IPS-NIHi7 (cell line): ENCODE measurements around the gene STMND1.

Source experiments
- DNase-seq: peaks from one replicate; pipeline ENCODE4 v3.0.0; 2012; ENCODE audit warnings: mixed read lengths; ENCODE audit errors: extremely low spot score

The STMND1 gene

GRCh38 chr6:17161076-17161475 is 59.2 kb downstream of the STMND1 start:
- DNase-seq: no peak

- DNase-seq: no peak
Measured at GRCh38 chr6:17165383-17165782, 63.5 kb downstream of the STMND1 start.

- peak; percentile 85 for DNase-seq
Measured at GRCh38 chr6:17167327-17167979, 65.6 kb downstream of the STMND1 start.

GRCh38 chr6:17169291-17169690 is 67.4 kb downstream of the STMND1 start:
- DNase-seq: no peak

- no peak for DNase-seq
Measured at GRCh38 chr6:17169711-17170110, 67.9 kb downstream of the STMND1 start.

- DNase-seq: no peak
Measured at GRCh38 chr6:17172836-17173470, 71.1 kb downstream of the STMND1 start.

- no peak for DNase-seq
Measured at GRCh38 chr6:17178326-17178725, 76.5 kb downstream of the STMND1 start.

- DNase-seq: no peak
Measured at GRCh38 chr6:17178754-17179529, 77.1 kb downstream of the STMND1 start.

GRCh38 chr6:17179530-17180073 is 77.8 kb downstream of the STMND1 start:
- no peak for DNase-seq
